K562 (cell line): ENCODE results near the gene CRACDL. TPM values are rescaled to one million over a fixed set of nuclear protein-coding genes. Genes with fewer than 3 reads are reported as not detected.

Experiments
- ATAC-seq: fragments of 200-7000 bp; cut with Tn5 transposase; 3 replicates; pipeline ENCODE4 v1.9.1; 2020; ENCODE audit warnings: moderate library complexity
- BruUV-seq: library from RNA; stranded (reverse); fragments of 400-500 nt; replicated peaks from 2 replicates; lab custom pipeline; 2021; lab: Mats Ljungman, UMichigan
- CTCF ChIA-PET: fragments of 300-600 bp; formaldehyde crosslinking; extraction: SDS; loops from one replicate; lab custom pipeline; 2021; ENCODE audit warnings: low intra/inter-chr PET ratio; lab: Yijun Ruan, JAX
- POLR2A ChIA-PET: fragments of 300-600, 350-650 bp; sonication (Branson Sonifier 250); formaldehyde crosslinking; extraction: SDS; loops from one replicate; lab custom pipeline; 2021; ENCODE audit warnings: antibody characterized with exemption, inconsistent platforms; lab: Yijun Ruan, JAX
- DNase-seq, 4 experiments: peaks; one replicate each; pipeline versions ENCODE4 v3.0.0 to v3.0.0-alpha.2; 2011 to 2018; ENCODE audit warnings: low spot score in 3 of 4, mixed read lengths in 3 of 4; ENCODE audit errors: extremely low read depth in 1 of 4
- FAIRE-seq: peaks from 2 replicates; lab custom pipeline; 2011; peaks lifted over from hg19 to GRCh38; lab: Jason Lieb, UNC
- H2AFZ ChIP-seq: 2 replicates; pipeline ENCODE4 v1.6.0; 2011; ENCODE audit warnings: low read depth, low read length, control low read depth, inconsistent platforms
- H3K27ac ChIP-seq: fragments of 200-600 bp; 3 replicates; pipeline ENCODE4 v1.8.0; 2011; ENCODE audit warnings: low read depth, mild to moderate bottlenecking, control low read depth, inconsistent platforms, low read length, moderate library complexity, mixed read lengths; ENCODE audit errors: extremely low read depth
- H3K27me3 ChIP-seq, 2 experiments: fragments of 300-600 bp in 1 of 2; 2 replicates in 1 of 2; 3 replicates in 1 of 2; pipeline versions ENCODE4 v1.6.0 to v1.8.0; 2011; ENCODE audit warnings: inconsistent platforms in 2 of 2, low read length in 2 of 2, mild to moderate bottlenecking in 1 of 2, mixed read lengths in 1 of 2, moderate library complexity in 1 of 2; ENCODE audit not compliant: control insufficient read depth in 2 of 2, insufficient read depth in 2 of 2
- H3K36me3 ChIP-seq: fragments of 300-600 bp; 3 replicates; pipeline ENCODE4 v1.8.0; 2011; ENCODE audit warnings: mild to moderate bottlenecking, low read length, inconsistent platforms; ENCODE audit not compliant: control insufficient read depth, insufficient read depth
- H3K4me1 ChIP-seq, 2 experiments: fragments of 200-600 bp in 1 of 2; replicated peaks in 1 of 2; 2 replicates in 1 of 2; 3 replicates in 1 of 2; pipeline versions ENCODE4 v1.5.1 to v1.8.0; 2011; ENCODE audit warnings: inconsistent platforms in 2 of 2, low read length in 2 of 2, mild to moderate bottlenecking in 1 of 2, mixed read lengths in 1 of 2, moderate library complexity in 1 of 2; ENCODE audit not compliant: control insufficient read depth in 2 of 2, insufficient read depth in 2 of 2
- H3K4me2 ChIP-seq: 2 replicates; pipeline ENCODE4 v1.6.1; 2011; ENCODE audit warnings: low read length, control low read depth, inconsistent platforms, mixed read lengths; ENCODE audit not compliant: insufficient read depth
- H3K4me3 ChIP-seq: fragments of 200-600 bp; sonication (generic), shearing (Covaris generic); 2 replicates; pipeline ENCODE4 v1.5.1; 2016; ENCODE audit warnings: control low read depth, inconsistent platforms
- H3K79me2 ChIP-seq: fragments of 200-600 bp; 3 replicates; pipeline ENCODE4 v1.8.0; 2011; ENCODE audit warnings: low read length, inconsistent platforms; ENCODE audit not compliant: control insufficient read depth, insufficient read depth
- H3K9ac ChIP-seq, 2 experiments: 2 replicates each; pipeline versions ENCODE4 v1.6.0 to v1.6.1; 2011; ENCODE audit warnings: low read depth in 2 of 2, low read length in 2 of 2, control low read depth in 1 of 2, inconsistent platforms in 1 of 2, mild to moderate bottlenecking in 1 of 2, mixed read lengths in 1 of 2; ENCODE audit not compliant: insufficient read depth in 1 of 2
- H3K9me1 ChIP-seq: one replicate; pipeline ENCODE4 v1.6.0; 2011; ENCODE audit warnings: inconsistent platforms, mild to moderate bottlenecking, low read length, moderate library complexity; ENCODE audit not compliant: control insufficient read depth, insufficient read depth
- H3K9me3 ChIP-seq: replicated peaks from 2 replicates; pipeline ENCODE4 v1.5.1; 2011; ENCODE audit warnings: low read depth, low read length, inconsistent platforms; ENCODE audit not compliant: control insufficient read depth, insufficient read depth
- H4K20me1 ChIP-seq: replicated peaks from 2 replicates; pipeline ENCODE4 v1.6.1; 2011; ENCODE audit warnings: low read length, inconsistent platforms, mixed read lengths; ENCODE audit not compliant: control insufficient read depth, insufficient read depth
- CBX1 ChIP-seq: sonication (generic); IDR thresholded peaks from 2 replicates; pipeline ENCODE4 v1.6.1; 2016; ENCODE audit warnings: antibody characterized with exemption, low read depth, mild to moderate bottlenecking
- DMBX1 ChIP-seq: fragments of 250-450 bp; sonication (Bioruptor Pico); IDR thresholded peaks from 2 replicates; pipeline ENCODE4 v1.8.0; 2022; ENCODE audit warnings: inconsistent platforms, mild to moderate bottlenecking, moderate library complexity, borderline replicate concordance
- ETS2 ChIP-seq: IDR thresholded peaks from 2 replicates; pipeline ENCODE4 v1.6.1; 2016; ENCODE audit warnings: borderline replicate concordance, missing genetic modification characterization, mild to moderate bottlenecking, moderate library complexity, missing compliant biosample characterization; ENCODE audit not compliant: poor library complexity, severe bottlenecking
- FOXA3 ChIP-seq, 2 experiments: fragments of 450-650 bp in 1 of 2; sonication (generic) in 1 of 2; formaldehyde crosslinking; IDR thresholded peaks in 1 of 2; conservative IDR thresholded peaks in 1 of 2; 2 replicates each; pipeline versions ENCODE4 v1.4.0 to v1.8.0; 2020 to 2022; ENCODE audit warnings: mild to moderate bottlenecking in 2 of 2, missing genetic modification reagents in 1 of 2
- MCM3 ChIP-seq: fragments of 450-650 bp; IDR thresholded peaks from 2 replicates; pipeline ENCODE4 v1.6.1; 2016
- PURB ChIP-seq: sonication (generic); formaldehyde crosslinking; IDR thresholded peaks from 2 replicates; pipeline ENCODE4 v1.9.0; 2021; ENCODE audit warnings: low read depth, mild to moderate bottlenecking, missing genetic modification reagents
- RB1 ChIP-seq: fragments of 450-650 bp; IDR thresholded peaks from 2 replicates; pipeline ENCODE4 v1.6.1; 2017; ENCODE audit warnings: low read depth, mild to moderate bottlenecking
- ZNF24 ChIP-seq: fragments of 450-650 bp; IDR thresholded peaks from 2 replicates; pipeline ENCODE4 v1.6.1; 2016
- WGBS: fragments of 100-300 bp; shearing (Covaris generic); methylation state at CpG from one replicate; pipeline ENCODE4 v1.1.6; 2016; ENCODE audit warnings: low coverage, mixed read lengths; ENCODE audit not compliant: insufficient coverage; ENCODE audit errors: missing lambda C conversion rate; 5-methylcytosine and 5-hydroxymethylcytosine counted together
- in situ Hi-C: fragments of 300-500 bp; cut with MboI; formaldehyde crosslinking; loops from 4 replicates; pipeline ENCODE4 v1.15.0; 2018; ENCODE audit warnings: inconsistent platforms, mixed read lengths
- intact Hi-C: fragments of 100-400 bp; cut with micrococcal nuclease; formaldehyde crosslinking; loops from 2 replicates; pipeline ENCODE4 v1.14.2; 2022
- polyA plus RNA-seq, 8 experiments: library from polyadenylated mRNA; depleted of rRNA in 4 of 8; stranded (reverse) in 5 of 8; unstranded in 3 of 8; fragments of >200 nt; fragmentation: Nextera tagmentation in 2 of 8; fragmentation: Illumina TruSeq in 1 of 8; extraction: Ambion mirVana in 2 of 8; extraction: Trizol in 1 of 8; gene quantifications; 2 replicates each; pipeline versions ENCODE4 v1.2.1 to v1.2.3, GENCODE V29; 2011 to 2014; ENCODE audit warnings: inconsistent platforms in 1 of 8, missing spikeins in 1 of 8
- total RNA-seq, 7 experiments: library from RNA; depleted of rRNA in 6 of 7; stranded (reverse); fragments of >200 nt in 6 of 7; fragmentation: Illumina TruSeq in 2 of 7; extraction: Trizol in 2 of 7; gene quantifications; 2 replicates each; pipeline versions ENCODE4 v1.2.1 to v1.2.3, GENCODE V29; 2011 to 2021; ENCODE audit warnings: low replicate concordance in 1 of 7
- TF ChIP-seq, protein P1 (sequence below), 2 experiments: fragments of 450-650 bp; conservative IDR thresholded peaks; 2 replicates each; pipeline ENCODE4 v1.6.1; 2017; ENCODE audit warnings: mild to moderate bottlenecking in 2 of 2, moderate library complexity in 2 of 2
- TF ChIP-seq, protein P2 (sequence below), 2 experiments: IDR thresholded peaks; 2 replicates each; pipeline ENCODE4 v1.6.1; 2011; ENCODE audit warnings: borderline replicate concordance in 1 of 2, control low read depth in 1 of 2, low read depth in 1 of 2, low read length in 1 of 2, mild to moderate bottlenecking in 1 of 2, mixed read lengths in 1 of 2, moderate library complexity in 1 of 2; ENCODE audit not compliant: insufficient read depth in 1 of 2, insufficient read length in 1 of 2, poor library complexity in 1 of 2, severe bottlenecking in 1 of 2; ENCODE audit errors: extremely low read depth in 1 of 2
- TF ChIP-seq, protein P3 (sequence below): sonication (generic); formaldehyde crosslinking; IDR thresholded peaks from 2 replicates; pipeline ENCODE4 v1.9.0; 2022; ENCODE audit warnings: mild to moderate bottlenecking, missing genetic modification reagents

The CRACDL gene
- total and polyA plus RNA-seq, 9 of the 15 experiments (the other 6 are each of a cell fraction or from before 2014, with no cell fraction given): not detected

DNA sequence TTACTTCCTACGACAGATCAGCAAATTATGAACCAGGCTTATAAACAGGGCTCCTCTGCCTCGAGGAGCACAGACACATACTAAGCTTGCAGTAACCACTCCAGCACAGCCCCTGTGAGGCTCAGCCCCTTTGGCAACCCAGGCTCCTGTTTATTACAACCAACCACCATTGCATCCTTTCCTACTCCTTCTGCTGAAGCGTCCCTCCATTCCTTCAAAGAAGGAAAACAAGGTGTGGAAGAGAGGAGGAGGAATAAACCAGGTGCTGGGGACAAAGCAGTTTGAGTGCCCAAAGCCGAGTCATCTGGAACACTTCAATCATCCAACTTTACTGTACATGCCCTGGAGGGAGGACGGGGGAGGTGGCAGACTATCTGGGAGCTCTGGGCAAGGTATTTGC is 117.9 kb downstream of the CRACDL start:
- Histone ChIP-seq H3K27ac (no peak overlapping the region), H3K9me3 (no peaks in the 10 kb centered on the region), H3K79me2 (no peaks in the 10 kb centered on the region), H3K27me3 (no peaks in the 10 kb centered on the region; a peak in 2 of 5 replicates), H3K36me3 (no peaks in the 10 kb centered on the region), H3K4me1 (no peaks in the 10 kb centered on the region), H2AFZ (no peak overlapping the region), H3K4me3 (no peak overlapping the region), H3K9ac (no peak overlapping the region), H4K20me1 (no peaks in the 10 kb centered on the region), H3K9me1 (no peaks in the 10 kb centered on the region), H3K4me2 (no peak overlapping the region)
- in situ Hi-C loops (no loop called here), intact Hi-C loops (no loop called here)
- POLR2A ChIA-PET: interaction anchor here (0.9 kb wide), 1 partner anchor 11 kb away, joined by 4 read pairs; no protein-coding TSS in a partner anchor
- DNase-seq (no peak), FAIRE-seq (no peak), ATAC-seq (no peak)
- TF ChIP-seq ZNF24: no peak
- TF ChIP-seq FOXA3 (CRISPR knock-in tag; conservative IDR thresholded peaks at IDR 0.05 in 1 of 2, IDR thresholded peaks at IDR 0.05 in 1 of 2): no peak
- no peak for TF ChIP-seq CBX1
- no peak for TF ChIP-seq PURB
- 0% methylated on average over 5 of the region's 5 CpGs for WGBS
- no TSS peak for BruUV-seq
- CTCF ChIA-PET: no interaction called here

DNA sequence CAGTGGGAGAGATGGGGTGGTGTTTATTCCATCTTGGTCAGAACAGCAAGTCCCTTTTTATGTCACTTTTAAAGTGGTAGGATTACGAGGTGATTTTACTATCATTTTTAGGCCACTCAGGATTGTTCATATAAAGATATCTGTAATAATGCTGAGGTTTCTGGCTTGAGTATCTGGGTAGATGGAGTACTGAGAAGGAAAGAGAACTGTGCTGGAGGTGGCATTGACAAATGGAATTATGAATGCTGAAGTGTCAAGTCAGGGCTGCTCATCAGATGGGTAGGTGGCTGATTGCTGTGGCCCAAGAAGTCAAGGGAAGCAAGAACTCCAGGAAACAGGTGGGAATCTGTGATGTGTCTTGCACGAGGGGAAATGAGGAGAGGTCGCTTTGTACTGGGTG is 119.7 kb downstream of the CRACDL start:
- POLR2A ChIA-PET: no interaction called here
- intact Hi-C loops: no loop called here
- FAIRE-seq: no peak
- TF ChIP-seq, protein P1, sequence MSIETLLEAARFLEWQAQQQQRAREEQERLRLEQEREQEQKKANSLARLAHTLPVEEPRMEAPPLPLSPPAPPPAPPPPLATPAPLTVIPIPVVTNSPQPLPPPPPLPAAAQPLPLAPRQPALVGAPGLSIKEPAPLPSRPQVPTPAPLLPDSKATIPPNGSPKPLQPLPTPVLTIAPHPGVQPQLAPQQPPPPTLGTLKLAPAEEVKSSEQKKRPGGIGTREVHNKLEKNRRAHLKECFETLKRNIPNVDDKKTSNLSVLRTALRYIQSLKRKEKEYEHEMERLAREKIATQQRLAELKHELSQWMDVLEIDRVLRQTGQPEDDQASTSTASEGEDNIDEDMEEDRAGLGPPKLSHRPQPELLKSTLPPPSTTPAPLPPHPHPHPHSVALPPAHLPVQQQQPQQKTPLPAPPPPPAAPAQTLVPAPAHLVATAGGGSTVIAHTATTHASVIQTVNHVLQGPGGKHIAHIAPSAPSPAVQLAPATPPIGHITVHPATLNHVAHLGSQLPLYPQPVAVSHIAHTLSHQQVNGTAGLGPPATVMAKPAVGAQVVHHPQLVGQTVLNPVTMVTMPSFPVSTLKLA (conservative IDR thresholded peaks at IDR 0.05): no peak
- TF ChIP-seq ETS2 (tag) (no peak), RB1 (no peak), MCM3 (no peak), DMBX1 (CRISPR knock-in tag) (no peak)
- TF ChIP-seq, protein P2, sequence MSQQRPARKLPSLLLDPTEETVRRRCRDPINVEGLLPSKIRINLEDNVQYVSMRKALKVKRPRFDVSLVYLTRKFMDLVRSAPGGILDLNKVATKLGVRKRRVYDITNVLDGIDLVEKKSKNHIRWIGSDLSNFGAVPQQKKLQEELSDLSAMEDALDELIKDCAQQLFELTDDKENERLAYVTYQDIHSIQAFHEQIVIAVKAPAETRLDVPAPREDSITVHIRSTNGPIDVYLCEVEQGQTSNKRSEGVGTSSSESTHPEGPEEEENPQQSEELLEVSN (IDR thresholded peaks at IDR 0.05; ENCODE audit: borderline replicate concordance in 1 of 2, extremely low read depth in 1 of 2, insufficient read depth in 1 of 2, insufficient read length in 1 of 2, low read depth in 1 of 2, low read length in 1 of 2, poor library complexity in 1 of 2, severe bottlenecking in 1 of 2): no peak
- TF ChIP-seq, protein P3, sequence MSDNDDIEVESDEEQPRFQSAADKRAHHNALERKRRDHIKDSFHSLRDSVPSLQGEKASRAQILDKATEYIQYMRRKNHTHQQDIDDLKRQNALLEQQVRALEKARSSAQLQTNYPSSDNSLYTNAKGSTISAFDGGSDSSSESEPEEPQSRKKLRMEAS (CRISPR knock-in tag): no peak

More for the DNA sequence above, 119.7 kb downstream of the CRACDL start:
- CTCF ChIA-PET: no interaction called here
- Histone ChIP-seq H3K9me1 (no peaks in the 10 kb centered on the region), H3K4me1 (no peaks in the 10 kb centered on the region), H3K27ac (no peak overlapping the region), H3K36me3 (no peaks in the 10 kb centered on the region), H4K20me1 (no peaks in the 10 kb centered on the region), H3K4me2 (no peak overlapping the region), H3K9ac (no peak overlapping the region), H2AFZ (no peak overlapping the region), H3K4me3 (no peak overlapping the region), H3K9me3 (no peaks in the 10 kb centered on the region), H3K27me3 (no peaks in the 10 kb centered on the region; a peak in 2 of 5 replicates), H3K79me2 (no peaks in the 10 kb centered on the region)
- no peak for DNase-seq
- no TSS peak for BruUV-seq
- ATAC-seq: no peak
- in situ Hi-C loops: no loop called here
- 0% methylated on average over 3 of the region's 3 CpGs for WGBS
